ENCODE results near the gene MARVELD1. TPM values are rescaled to one million over a fixed set of nuclear protein-coding genes. Genes with fewer than 3 reads are reported as not detected.

Gene MARVELD1
- polyA plus RNA-seq, 2 of the 4 experiments (the other 2 are of a cell fraction), result 29.1 to 31.7 TPM

DNA sequence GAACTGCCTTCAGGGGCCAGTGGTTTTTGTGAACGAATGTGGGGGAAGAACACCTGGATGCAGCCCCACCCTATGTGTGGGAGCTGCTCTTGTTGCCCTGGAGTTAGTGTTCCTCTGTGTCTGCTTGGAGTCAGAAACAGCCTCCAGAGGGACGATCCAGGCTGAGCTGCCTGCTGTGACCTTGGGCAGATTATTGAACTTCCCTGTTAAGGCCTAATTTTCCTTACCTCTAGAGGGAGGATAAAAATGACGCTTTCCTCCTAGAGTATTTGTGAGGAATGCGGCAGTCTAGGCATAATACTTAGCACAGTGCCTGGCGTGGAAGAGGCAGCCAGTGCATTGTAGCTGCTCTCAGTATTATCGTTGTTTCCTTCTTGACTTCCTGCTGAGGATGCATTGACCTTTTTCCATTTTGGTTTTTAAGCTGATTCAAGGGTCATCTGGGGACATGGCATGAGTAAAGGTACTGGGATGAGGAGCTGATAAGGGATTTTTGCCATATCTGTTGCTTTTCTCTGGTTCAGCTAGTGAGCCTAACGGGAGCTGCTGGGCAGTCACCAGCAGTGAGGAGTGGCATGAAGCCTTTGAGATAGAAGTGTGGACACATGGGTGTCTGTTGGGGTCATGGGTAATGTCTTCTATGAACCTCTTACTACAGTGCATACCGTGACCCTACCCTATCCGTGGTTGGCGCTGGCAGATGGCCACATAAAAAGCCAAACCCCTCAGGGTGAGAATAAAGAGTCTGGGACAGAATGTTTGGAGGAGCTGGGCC is 29.8 kb downstream of the MARVELD1 start:
- TF ChIP-seq RARB (CRISPR knock-in tag; IDR thresholded peaks at IDR 0.05), result no peak
- TF ChIP-seq HEYL (CRISPR knock-in tag; IDR thresholded peaks at IDR 0.05), result no peak
- TF ChIP-seq, protein P1, sequence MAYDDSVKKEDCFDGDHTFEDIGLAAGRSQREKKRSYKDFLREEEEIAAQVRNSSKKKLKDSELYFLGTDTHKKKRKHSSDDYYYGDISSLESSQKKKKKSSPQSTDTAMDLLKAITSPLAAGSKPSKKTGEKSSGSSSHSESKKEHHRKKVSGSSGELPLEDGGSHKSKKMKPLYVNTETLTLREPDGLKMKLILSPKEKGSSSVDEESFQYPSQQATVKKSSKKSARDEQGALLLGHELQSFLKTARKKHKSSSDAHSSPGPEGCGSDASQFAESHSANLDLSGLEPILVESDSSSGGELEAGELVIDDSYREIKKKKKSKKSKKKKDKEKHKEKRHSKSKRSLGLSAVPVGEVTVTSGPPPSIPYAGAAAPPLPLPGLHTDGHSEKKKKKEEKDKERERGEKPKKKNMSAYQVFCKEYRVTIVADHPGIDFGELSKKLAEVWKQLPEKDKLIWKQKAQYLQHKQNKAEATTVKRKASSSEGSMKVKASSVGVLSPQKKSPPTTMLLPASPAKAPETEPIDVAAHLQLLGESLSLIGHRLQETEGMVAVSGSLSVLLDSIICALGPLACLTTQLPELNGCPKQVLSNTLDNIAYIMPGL (CRISPR knock-in tag; IDR thresholded peaks at IDR 0.05; ENCODE audit: borderline replicate concordance), result no peak
- no peak for TF ChIP-seq KDM1A (IDR thresholded peaks at IDR 0.05; ENCODE audit: low read depth)
- TF ChIP-seq RAD21 (conservative IDR thresholded peaks at IDR 0.05 in 1 of 2, IDR thresholded peaks at IDR 0.05 in 1 of 2), result no peak
- TF ChIP-seq NFE2L2 (conservative IDR thresholded peaks at IDR 0.05; ENCODE audit: low read length), result no peak
- TF ChIP-seq HOXB5 (CRISPR knock-in tag; IDR thresholded peaks at IDR 0.05), result no peak
- TF ChIP-seq NPAS2 (CRISPR knock-in tag; IDR thresholded peaks at IDR 0.05; ENCODE audit: borderline replicate concordance), result no peak
- TF ChIP-seq, protein P2, sequence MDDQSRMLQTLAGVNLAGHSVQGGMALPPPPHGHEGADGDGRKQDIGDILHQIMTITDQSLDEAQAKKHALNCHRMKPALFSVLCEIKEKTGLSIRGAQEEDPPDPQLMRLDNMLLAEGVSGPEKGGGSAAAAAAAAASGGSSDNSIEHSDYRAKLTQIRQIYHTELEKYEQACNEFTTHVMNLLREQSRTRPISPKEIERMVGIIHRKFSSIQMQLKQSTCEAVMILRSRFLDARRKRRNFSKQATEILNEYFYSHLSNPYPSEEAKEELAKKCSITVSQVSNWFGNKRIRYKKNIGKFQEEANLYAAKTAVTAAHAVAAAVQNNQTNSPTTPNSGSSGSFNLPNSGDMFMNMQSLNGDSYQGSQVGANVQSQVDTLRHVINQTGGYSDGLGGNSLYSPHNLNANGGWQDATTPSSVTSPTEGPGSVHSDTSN (IDR thresholded peaks at IDR 0.05), result no peak
- TF ChIP-seq CBX2 (IDR thresholded peaks at IDR 0.05; ENCODE audit: borderline replicate concordance, low read depth), result no peak
- TF ChIP-seq RFX5 (IDR thresholded peaks at IDR 0.05), result no peak
- no peak for TF ChIP-seq ZSCAN20 (CRISPR knock-in tag; IDR thresholded peaks at IDR 0.05)
- TF ChIP-seq POLR2AphosphoS2 (conservative IDR thresholded peaks at IDR 0.05; ENCODE audit: low read length), result no peak
- TF ChIP-seq KDM5A (IDR thresholded peaks at IDR 0.05), result no peak
- TF ChIP-seq NR3C1 (IDR thresholded peaks at IDR 0.05), result no peak
- TF ChIP-seq ESRRA (IDR thresholded peaks at IDR 0.05; ENCODE audit: borderline replicate concordance, low read length), result no peak
- no peak for TF ChIP-seq CBX8 (IDR thresholded peaks at IDR 0.05)
- Histone ChIP-seq H3K4me2 (no peak overlapping the region), H3K4me3 (no peak overlapping the region), H3K27ac (no peak overlapping the region), H3K9me3 (no peaks in the 10 kb centered on the region), H3K4me1 (peaks cover 3% of the 10 kb centered on the region; the same call in 2 of the 3 replicates)
- no peak for DNase-seq (ENCODE audit: low read depth in 1 of 2, low spot score in 1 of 2)
- ATAC-seq, result peak in 1 of 2 experiments; percentile 37; a peak in 3 of 6 replicates
- FAIRE-seq, result no peak
- CTCF ChIA-PET, result interaction anchor here (0.9 to 3.7 kb wide), 10 partner anchors 11 to 303 kb away, joined by 3 to 19 read pairs (median 6); no protein-coding TSS in a partner anchor
- POLR2A ChIA-PET, result no interaction called here
- WGBS (ENCODE audit: missing lambda C conversion rate), result 93% methylated on average over 10 of the region's 10 CpGs

- H3K4me2 ChIP-seq, result no peak overlapping the region
- ChIA-PET POLR2A (interaction anchor here (1.3 to 1.8 kb wide), 2 partner anchors 30 to 57 kb away, joined by 3 to 6 read pairs; partner anchors contain the start of gene AVPI1), CTCF (interaction anchor here (0.8 to 3.7 kb wide), 15 partner anchors 12 to 301 kb away, joined by 3 to 19 read pairs (median 5); no protein-coding TSS in a partner anchor)
- FAIRE-seq (no peak), DNase-seq (ENCODE audit: low read depth in 1 of 2, low spot score in 1 of 2) (no peak), ATAC-seq (no peak; a peak in 2 of 6 replicates)
- H3K4me3 ChIP-seq, result no peak overlapping the region
- no peak for TF ChIP-seq EHMT2 (IDR thresholded peaks at IDR 0.05; ENCODE audit: low read depth)
- 95% methylated on average over 15 of the region's 15 CpGs for WGBS (ENCODE audit: missing lambda C conversion rate)
- no peaks in the 10 kb centered on the region for H3K9me3 ChIP-seq
- H3K4me1 ChIP-seq, result no peaks in the 10 kb centered on the region
- no peak overlapping the region for H3K27ac ChIP-seq
Measured at GRCh38 chr10:97744405-97745035, 31.0 kb downstream of the MARVELD1 start.

- FAIRE-seq, result no peak
- CTCF ChIA-PET, result interaction anchor here (0.8 to 5.1 kb wide), 5 partner anchors 12 to 294 kb away, joined by 3 to 46 read pairs (median 8); partner anchors contain the start of gene SFRP5
- Histone ChIP-seq H3K4me2 (no peak overlapping the region), H3K9me3 (no peaks in the 10 kb centered on the region), H3K27ac (no peak overlapping the region), H3K4me1 (no peaks in the 10 kb centered on the region), H3K4me3 (no peak overlapping the region)
- no peak for ATAC-seq
- no peak for DNase-seq (ENCODE audit: low read depth in 1 of 2, low spot score in 1 of 2)
- 83% methylated on average over 1 of the region's 1 CpG for WGBS (ENCODE audit: missing lambda C conversion rate)
- TF ChIP-seq HOXB5 (CRISPR knock-in tag; IDR thresholded peaks at IDR 0.05) (no peak), CBX2 (IDR thresholded peaks at IDR 0.05; ENCODE audit: borderline replicate concordance, low read depth) (no peak), GATA3 (IDR thresholded peaks at IDR 0.05; ENCODE audit: borderline replicate concordance) (no peak), PHF8 (IDR thresholded peaks at IDR 0.05; ENCODE audit: borderline replicate concordance, low read depth) (no peak), TFCP2L1 (CRISPR knock-in tag; IDR thresholded peaks at IDR 0.05) (no peak), CHD4 (IDR thresholded peaks at IDR 0.05; ENCODE audit: borderline replicate concordance) (no peak), RNF2 (IDR thresholded peaks at IDR 0.05; ENCODE audit: borderline replicate concordance, low read depth) (no peak), POLR2AphosphoS2 (conservative IDR thresholded peaks at IDR 0.05; ENCODE audit: low read length) (no peak)
- TF ChIP-seq, protein P3, sequence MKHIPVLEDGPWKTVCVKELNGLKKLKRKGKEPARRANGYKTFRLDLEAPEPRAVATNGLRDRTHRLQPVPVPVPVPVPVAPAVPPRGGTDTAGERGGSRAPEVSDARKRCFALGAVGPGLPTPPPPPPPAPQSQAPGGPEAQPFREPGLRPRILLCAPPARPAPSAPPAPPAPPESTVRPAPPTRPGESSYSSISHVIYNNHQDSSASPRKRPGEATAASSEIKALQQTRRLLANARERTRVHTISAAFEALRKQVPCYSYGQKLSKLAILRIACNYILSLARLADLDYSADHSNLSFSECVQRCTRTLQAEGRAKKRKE (CRISPR knock-in tag; IDR thresholded peaks at IDR 0.05; ENCODE audit: low read depth), result no peak
- POLR2A ChIA-PET, result interaction anchor here (0.9 kb wide), 1 partner anchor 11 kb away, joined by 4 read pairs; the partner anchor contains the start of gene ZFYVE27
Measured at GRCh38 chr10:97747573-97747972, 34.0 kb downstream of the MARVELD1 start.
